DND-41 (cell line): ENCODE measurements around the gene AGAP1.

Source experiments
- ATAC-seq: fragments of 200-7000 bp; cut with Tn5 transposase; 3 replicates; pipeline ENCODE4 v1.9.1; 2021; ENCODE audit warnings: low read depth; ENCODE audit not compliant: insufficient read depth
- DNase-seq: peaks from one replicate; pipeline ENCODE4 v3.0.0-alpha.2; 2020
- H2AFZ ChIP-seq: 2 replicates; pipeline ENCODE4 v1.6.0; 2012; ENCODE audit warnings: low read depth, low read length
- H3K27ac ChIP-seq: 2 replicates; pipeline ENCODE4 v1.5.1; 2012; ENCODE audit warnings: low read length, inconsistent platforms
- H3K27me3 ChIP-seq: fragments of 200-600 bp; sonication (generic); 2 replicates; pipeline ENCODE4 v1.6.0; 2012; ENCODE audit warnings: low read length, mild to moderate bottlenecking, inconsistent platforms; ENCODE audit not compliant: insufficient read depth, poor library complexity
- H3K36me3 ChIP-seq: 2 replicates; pipeline ENCODE4 v1.5.1; 2012; ENCODE audit warnings: low read length, inconsistent platforms; ENCODE audit not compliant: insufficient read depth
- H3K4me1 ChIP-seq: 2 replicates; pipeline ENCODE4 v1.5.1; 2012; ENCODE audit warnings: mild to moderate bottlenecking, low read length; ENCODE audit not compliant: insufficient read depth
- H3K4me2 ChIP-seq: 2 replicates; pipeline ENCODE4 v1.6.0; 2012; ENCODE audit warnings: mild to moderate bottlenecking, moderate library complexity, low read length, inconsistent platforms; ENCODE audit not compliant: insufficient read depth
- H3K4me3 ChIP-seq, 2 experiments: fragments of 200-600 bp in 1 of 2; shearing (Covaris generic) in 1 of 2; 2 replicates each; pipeline ENCODE4 v1.5.1; 2012 to 2016; ENCODE audit warnings: inconsistent platforms in 2 of 2, low read length in 2 of 2, mild to moderate bottlenecking in 2 of 2, low read depth in 1 of 2, moderate library complexity in 1 of 2
- H3K79me2 ChIP-seq: 2 replicates; pipeline ENCODE4 v1.6.0; 2012; ENCODE audit warnings: low read length, inconsistent platforms; ENCODE audit not compliant: insufficient read depth
- H3K9ac ChIP-seq: 2 replicates; pipeline ENCODE4 v1.6.0; 2012; ENCODE audit warnings: low read depth, mild to moderate bottlenecking, inconsistent platforms, low read length, moderate library complexity
- H3K9me3 ChIP-seq: 2 replicates; pipeline ENCODE4 v1.5.1; 2012; ENCODE audit warnings: low read length, moderate library complexity, mild to moderate bottlenecking, inconsistent platforms; ENCODE audit not compliant: insufficient read depth, severe bottlenecking
- H4K20me1 ChIP-seq: 2 replicates; pipeline ENCODE4 v1.6.0; 2012; ENCODE audit warnings: low read length; ENCODE audit not compliant: insufficient read depth
- EZH2 ChIP-seq: IDR thresholded peaks from 3 replicates; pipeline ENCODE4 v1.6.1; 2012; ENCODE audit warnings: borderline replicate concordance, low read depth, mild to moderate bottlenecking, moderate library complexity, low read length, inconsistent platforms; ENCODE audit not compliant: severe bottlenecking
- TF ChIP-seq, protein P1 (sequence below): IDR thresholded peaks from 2 replicates; pipeline ENCODE4 v1.5.1; 2012; ENCODE audit warnings: borderline replicate concordance, low read length, moderate library complexity, mild to moderate bottlenecking; ENCODE audit not compliant: poor library complexity, severe bottlenecking; ENCODE audit errors: extremely low read depth

The AGAP1 gene

DNA sequence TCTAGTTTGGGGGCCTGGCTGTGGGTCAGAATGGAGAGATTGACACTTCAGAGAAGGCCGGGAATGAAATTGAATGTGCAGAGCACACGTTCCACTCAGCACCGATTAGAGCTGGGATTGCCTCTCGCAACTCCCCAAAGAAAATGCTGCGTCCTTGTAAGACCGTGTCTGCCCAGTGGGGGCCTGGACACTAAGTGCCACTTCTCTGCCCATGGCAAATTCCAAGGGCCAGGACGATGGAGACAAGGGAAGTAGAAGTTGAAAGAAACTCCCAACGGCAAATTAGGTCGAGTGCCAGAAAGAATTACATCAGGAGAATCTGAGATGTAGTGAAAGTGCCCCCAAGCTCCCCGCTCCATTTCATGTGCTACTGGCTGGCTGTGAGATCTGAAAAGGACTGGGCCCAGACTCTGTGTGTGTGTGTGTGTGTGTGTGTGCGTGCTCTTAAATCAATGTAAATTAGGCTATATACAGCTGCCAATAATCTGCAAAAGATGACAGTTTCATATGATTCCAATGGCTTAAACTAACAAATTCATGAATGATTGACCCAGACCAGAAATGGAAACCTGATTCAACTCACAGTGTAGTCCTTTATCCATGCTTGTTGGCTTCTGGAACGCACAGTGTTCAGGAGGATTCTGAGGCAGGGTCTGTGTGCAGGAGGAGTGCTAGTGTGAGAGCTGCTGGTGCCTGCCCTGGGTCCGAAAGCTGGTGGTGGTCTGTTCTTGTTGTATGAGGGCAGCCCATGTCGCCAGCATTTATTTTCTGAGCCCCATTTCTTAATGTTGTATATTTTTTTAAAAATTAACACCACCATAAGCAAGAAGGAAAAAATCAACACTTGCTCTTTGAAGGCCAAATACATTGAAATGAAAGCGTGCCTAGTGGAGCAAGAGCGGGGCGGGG, 234.3 kb downstream of the AGAP1 start:
- Histone ChIP-seq H3K9me3 (no peaks in the 10 kb centered on the region), H3K36me3 (no peaks in the 10 kb centered on the region), H2AFZ (no peak overlapping the region), H3K4me3 (no peak overlapping the region), H3K27ac (no peak overlapping the region), H3K4me2 (no peak overlapping the region), H3K9ac (no peak overlapping the region), H3K4me1 (no peaks in the 10 kb centered on the region), H3K79me2 (no peaks in the 10 kb centered on the region), H3K27me3 (no peaks in the 10 kb centered on the region), H4K20me1 (0 out of 2 replicates have a peak, but pooled peaks cover 5% of the 10 kb centered on the region)
- TF ChIP-seq, protein P1, sequence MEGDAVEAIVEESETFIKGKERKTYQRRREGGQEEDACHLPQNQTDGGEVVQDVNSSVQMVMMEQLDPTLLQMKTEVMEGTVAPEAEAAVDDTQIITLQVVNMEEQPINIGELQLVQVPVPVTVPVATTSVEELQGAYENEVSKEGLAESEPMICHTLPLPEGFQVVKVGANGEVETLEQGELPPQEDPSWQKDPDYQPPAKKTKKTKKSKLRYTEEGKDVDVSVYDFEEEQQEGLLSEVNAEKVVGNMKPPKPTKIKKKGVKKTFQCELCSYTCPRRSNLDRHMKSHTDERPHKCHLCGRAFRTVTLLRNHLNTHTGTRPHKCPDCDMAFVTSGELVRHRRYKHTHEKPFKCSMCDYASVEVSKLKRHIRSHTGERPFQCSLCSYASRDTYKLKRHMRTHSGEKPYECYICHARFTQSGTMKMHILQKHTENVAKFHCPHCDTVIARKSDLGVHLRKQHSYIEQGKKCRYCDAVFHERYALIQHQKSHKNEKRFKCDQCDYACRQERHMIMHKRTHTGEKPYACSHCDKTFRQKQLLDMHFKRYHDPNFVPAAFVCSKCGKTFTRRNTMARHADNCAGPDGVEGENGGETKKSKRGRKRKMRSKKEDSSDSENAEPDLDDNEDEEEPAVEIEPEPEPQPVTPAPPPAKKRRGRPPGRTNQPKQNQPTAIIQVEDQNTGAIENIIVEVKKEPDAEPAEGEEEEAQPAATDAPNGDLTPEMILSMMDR, result no peak
- TF ChIP-seq EZH2, result no peak
- no peak for ATAC-seq
- DNase-seq, result no peak

DNA sequence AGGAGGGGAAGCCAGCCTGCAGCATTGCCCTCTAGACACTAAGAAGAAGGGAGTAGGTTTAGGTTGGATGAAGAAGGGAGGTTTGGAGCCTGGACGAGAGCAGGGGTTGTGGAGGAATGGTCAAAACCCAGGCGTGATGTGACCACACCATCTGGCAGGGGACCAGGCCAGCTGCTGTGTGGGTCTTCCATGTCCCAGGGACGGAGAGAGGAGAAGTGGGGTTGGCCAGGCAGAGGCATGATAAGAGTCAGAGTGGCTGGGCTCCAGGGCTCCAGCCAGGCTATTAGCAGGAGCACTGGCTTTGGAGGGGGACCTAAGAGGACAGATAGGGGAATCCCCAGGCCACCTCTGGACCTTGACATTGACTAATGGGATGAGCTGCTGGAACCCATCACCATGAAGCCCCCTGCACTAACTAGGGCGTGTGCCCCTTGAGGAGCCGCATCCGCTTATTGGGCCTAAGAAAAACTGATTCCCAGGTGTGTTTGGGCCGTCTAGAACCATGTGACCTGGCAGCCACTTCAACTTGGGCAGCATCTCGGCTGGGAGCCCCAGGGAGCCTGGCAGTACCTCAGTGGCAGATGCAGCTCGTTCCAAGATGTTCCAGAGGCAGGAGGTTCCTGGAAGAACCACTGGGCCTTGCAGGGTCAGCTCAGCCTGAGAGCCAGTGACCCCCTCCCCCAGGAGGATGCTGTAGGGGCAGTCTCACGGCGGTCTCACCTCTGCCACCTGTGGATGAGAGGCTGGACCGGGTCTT, 235.1 kb downstream of the AGAP1 start:
- ATAC-seq, result no peak

DNA sequence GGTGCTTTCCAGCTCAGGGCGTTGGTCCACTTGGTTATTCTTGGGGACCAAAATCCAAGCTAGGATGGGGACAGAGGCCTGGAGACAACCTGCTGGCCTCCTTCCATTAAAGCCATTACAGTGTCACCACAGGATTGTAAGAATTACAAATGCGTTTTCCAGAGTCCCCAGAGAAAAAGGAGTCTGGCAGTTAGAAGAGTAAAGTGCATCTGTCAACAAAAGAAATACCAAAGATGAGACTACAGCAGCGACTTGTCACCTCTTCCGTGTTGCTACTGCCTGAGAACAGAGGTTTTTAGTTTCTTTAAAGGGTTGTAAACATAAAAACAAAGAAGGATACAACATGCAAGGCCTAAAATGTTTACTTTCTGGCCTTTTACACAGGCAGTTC, 235.7 kb downstream of the AGAP1 start:
- DNase-seq (no peak), ATAC-seq (no peak)
- no peak overlapping the region for H3K27ac ChIP-seq
- no peak overlapping the region for H3K4me3 ChIP-seq
- H3K4me1 ChIP-seq, result no peaks in the 10 kb centered on the region
- no peak overlapping the region for H3K4me2 ChIP-seq
- no peak for TF ChIP-seq EZH2
- TF ChIP-seq, protein P1, result no peak
- H4K20me1 ChIP-seq, result 0 out of 2 replicates have a peak, but pooled peaks cover 5% of the 10 kb centered on the region
- no peaks in the 10 kb centered on the region for H3K36me3 ChIP-seq
- no peaks in the 10 kb centered on the region for H3K9me3 ChIP-seq
- H3K27me3 ChIP-seq, result no peaks in the 10 kb centered on the region
- no peaks in the 10 kb centered on the region for H3K79me2 ChIP-seq
- no peak overlapping the region for H2AFZ ChIP-seq
- no peak overlapping the region for H3K9ac ChIP-seq

More for the DNA sequence above, 235.1 kb downstream of the AGAP1 start:
- Histone ChIP-seq H3K4me1 (no peaks in the 10 kb centered on the region), H3K36me3 (no peaks in the 10 kb centered on the region), H3K9ac (no peak overlapping the region), H3K4me2 (no peak overlapping the region), H3K79me2 (no peaks in the 10 kb centered on the region), H4K20me1 (0 out of 2 replicates have a peak, but pooled peaks cover 5% of the 10 kb centered on the region), H2AFZ (no peak overlapping the region), H3K9me3 (no peaks in the 10 kb centered on the region), H3K27ac (no peak overlapping the region), H3K27me3 (no peaks in the 10 kb centered on the region), H3K4me3 (no peak overlapping the region)
- TF ChIP-seq EZH2, result no peak
- TF ChIP-seq, protein P1, result no peak
- no peak for DNase-seq
